Measurements from ENCODE around the gene RSBN1L.

Gene RSBN1L

GRCh38 chr7:77734659-77735421 is 38.6 kb downstream of the RSBN1L start:
- no peak for TF ChIP-seq CTCF (IDR thresholded peaks at IDR 0.05; ENCODE audit: poor library complexity, severe bottlenecking)
- Histone ChIP-seq H3K36me3 (ENCODE audit: low read depth) (peaks cover 4% of the 10 kb centered on the region; the same call in 1 of the 2 replicates), H3K27me3 (ENCODE audit: insufficient read depth, poor library complexity, severe bottlenecking) (no peaks in the 10 kb centered on the region), H3K4me1 (ENCODE audit: insufficient read depth, poor library complexity, severe bottlenecking) (peaks cover 18% of the 10 kb centered on the region), H3K9me3 (ENCODE audit: severe bottlenecking) (no peaks in the 10 kb centered on the region), H3K4me3 (ENCODE audit: severe bottlenecking) (no peak overlapping the region), H3K27ac (ENCODE audit: poor library complexity, severe bottlenecking) (no peak overlapping the region)
- ATAC-seq (ENCODE audit: low read depth) (no peak), DNase-seq (ENCODE audit: low spot score) (no peak)

DNA sequence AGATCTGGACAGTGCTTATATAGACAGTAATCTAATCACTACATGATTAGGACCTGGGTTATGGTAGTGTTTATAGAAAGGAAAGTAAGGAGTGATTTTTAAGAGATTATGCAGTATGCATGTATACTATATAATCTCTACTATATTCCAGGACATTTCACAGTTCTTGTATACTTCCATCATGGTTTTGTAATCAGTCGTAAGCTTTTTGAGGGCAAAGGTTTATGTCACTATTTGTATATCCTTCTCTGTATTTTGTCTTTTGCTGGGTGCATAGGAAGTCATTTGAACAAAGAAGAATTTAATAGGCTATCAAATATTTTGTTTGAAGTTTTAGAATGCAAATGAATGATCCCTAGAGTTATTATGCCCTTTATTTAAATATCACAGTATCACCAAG is 39.2 kb downstream of the RSBN1L start:
- Histone ChIP-seq H3K36me3 (ENCODE audit: low read depth) (peaks cover 4% of the 10 kb centered on the region; the same call in 1 of the 2 replicates), H3K4me3 (ENCODE audit: severe bottlenecking) (no peak overlapping the region), H3K27ac (ENCODE audit: poor library complexity, severe bottlenecking) (no peak overlapping the region), H3K4me1 (ENCODE audit: insufficient read depth, poor library complexity, severe bottlenecking) (peaks cover 18% of the 10 kb centered on the region), H3K27me3 (ENCODE audit: insufficient read depth, poor library complexity, severe bottlenecking) (no peaks in the 10 kb centered on the region), H3K9me3 (ENCODE audit: severe bottlenecking) (no peaks in the 10 kb centered on the region)
- TF ChIP-seq CTCF (IDR thresholded peaks at IDR 0.05; ENCODE audit: poor library complexity, severe bottlenecking), result no peak
- no peak for DNase-seq (ENCODE audit: low spot score)
- ATAC-seq (ENCODE audit: low read depth), result no peak

- Histone ChIP-seq H3K27ac (ENCODE audit: poor library complexity, severe bottlenecking) (no peak overlapping the region), H3K36me3 (ENCODE audit: low read depth) (peaks cover 4% of the 10 kb centered on the region; the same call in 1 of the 2 replicates), H3K9me3 (ENCODE audit: severe bottlenecking) (no peaks in the 10 kb centered on the region), H3K4me3 (ENCODE audit: severe bottlenecking) (no peak overlapping the region), H3K27me3 (ENCODE audit: insufficient read depth, poor library complexity, severe bottlenecking) (no peaks in the 10 kb centered on the region), H3K4me1 (ENCODE audit: insufficient read depth, poor library complexity, severe bottlenecking) (peaks cover 18% of the 10 kb centered on the region)
- TF ChIP-seq CTCF (IDR thresholded peaks at IDR 0.05; ENCODE audit: poor library complexity, severe bottlenecking), result no peak
- ATAC-seq (ENCODE audit: low read depth) (no peak), DNase-seq (ENCODE audit: low spot score) (no peak)
These were observed 40.7 kb downstream of the RSBN1L start for GRCh38 chr7:77736991-77737390.

DNA sequence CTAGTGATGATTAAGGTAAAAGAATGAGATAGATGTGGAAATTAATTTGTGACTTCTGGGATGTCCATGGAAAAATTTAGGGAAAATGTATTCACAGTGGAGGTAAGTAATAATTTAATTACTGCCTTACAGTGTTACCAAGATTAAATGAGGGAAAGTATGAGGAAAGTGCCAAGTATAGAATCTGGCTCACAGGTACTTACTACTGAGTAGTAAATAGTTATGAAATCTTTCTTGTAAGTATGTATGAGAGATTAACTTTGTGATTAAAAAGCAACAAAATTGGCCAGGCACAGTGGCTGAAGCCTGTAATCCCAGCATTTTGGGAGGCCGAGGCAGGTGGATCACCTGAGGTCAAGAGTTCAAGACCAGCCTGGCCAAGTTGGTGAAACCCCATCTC is 42.1 kb downstream of the RSBN1L start:
- no peak for ATAC-seq (ENCODE audit: low read depth)
- no peak for TF ChIP-seq CTCF (IDR thresholded peaks at IDR 0.05; ENCODE audit: poor library complexity, severe bottlenecking)
- H3K27ac ChIP-seq (ENCODE audit: poor library complexity, severe bottlenecking), result no peak overlapping the region
- no peak overlapping the region for H3K4me3 ChIP-seq (ENCODE audit: severe bottlenecking)
- DNase-seq (ENCODE audit: low spot score), result no peak
- peaks cover 4% of the 10 kb centered on the region; the same call in 1 of the 2 replicates for H3K36me3 ChIP-seq (ENCODE audit: low read depth)
- H3K27me3 ChIP-seq (ENCODE audit: insufficient read depth, poor library complexity, severe bottlenecking), result no peaks in the 10 kb centered on the region
- peaks cover 17% of the 10 kb centered on the region for H3K4me1 ChIP-seq (ENCODE audit: insufficient read depth, poor library complexity, severe bottlenecking)
- H3K9me3 ChIP-seq (ENCODE audit: severe bottlenecking), result no peaks in the 10 kb centered on the region

DNA sequence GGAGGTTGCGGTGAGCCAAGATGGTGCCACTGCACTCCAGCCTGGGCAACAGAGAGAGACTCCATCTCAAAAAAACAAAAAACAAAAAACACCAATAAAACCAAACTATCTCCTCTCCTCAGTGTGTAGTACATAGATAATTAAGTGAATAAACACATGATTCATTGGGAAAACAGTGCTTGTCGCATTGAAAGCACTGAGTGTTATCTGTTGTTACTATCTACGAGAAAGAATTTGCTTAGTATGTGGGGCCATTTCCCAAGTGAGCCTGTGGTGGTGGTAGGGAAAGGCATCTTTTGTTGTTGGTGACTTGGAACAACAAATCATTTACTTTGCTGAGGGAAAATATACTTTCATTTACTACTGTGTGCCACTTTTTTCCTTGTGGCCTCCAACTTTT is 42.6 kb downstream of the RSBN1L start:
- H3K4me3 ChIP-seq (ENCODE audit: severe bottlenecking), result no peak overlapping the region
- no peak overlapping the region for H3K27ac ChIP-seq (ENCODE audit: poor library complexity, severe bottlenecking)
- peaks cover 13% of the 10 kb centered on the region for H3K4me1 ChIP-seq (ENCODE audit: insufficient read depth, poor library complexity, severe bottlenecking)
- ATAC-seq (ENCODE audit: low read depth) (peak; percentile 45; the same call in 1 of the 3 replicates), DNase-seq (ENCODE audit: low spot score) (no peak)
- no peaks in the 10 kb centered on the region for H3K9me3 ChIP-seq (ENCODE audit: severe bottlenecking)
- TF ChIP-seq CTCF (IDR thresholded peaks at IDR 0.05; ENCODE audit: poor library complexity, severe bottlenecking), result no peak
- no peaks in the 10 kb centered on the region for H3K27me3 ChIP-seq (ENCODE audit: insufficient read depth, poor library complexity, severe bottlenecking)
- peaks cover 6% of the 10 kb centered on the region; the same call in 1 of the 2 replicates for H3K36me3 ChIP-seq (ENCODE audit: low read depth)

Measured in RWPE2 (cell line).